Adrenal gland (tissue), 12 donors: Measurements from ENCODE around the gene NR2F2. TPM values are rescaled to one million over a fixed set of nuclear protein-coding genes. Genes with fewer than 3 reads are reported as not detected.

ENCODE experiments used
- DNase-seq, 7 donors: peaks; one replicate each; pipeline ENCODE4 v3.0.0-alpha.2; 2019 to 2020
- H3K27ac ChIP-seq, 5 donors: fragments of 200-600 bp; sonication (generic) in 4 of 5; 1 replicate in 3 of 5; 2 replicates in 2 of 5; pipeline versions ENCODE4 v1.5.1 to v1.8.0; 2016 to 2020; ENCODE audit warnings: mild to moderate bottlenecking in 1 of 5
- H3K27me3 ChIP-seq: fragments of 200-600 bp; 2 replicates; pipeline ENCODE4 v1.8.0; 2021
- H3K36me3 ChIP-seq, 2 donors: fragments of 200-600 bp; replicated peaks in 1 of 2; 1 replicate in 1 of 2; 2 replicates in 1 of 2; pipeline versions ENCODE4 v1.5.1 to v1.8.0; 2018 to 2022
- H3K4me1 ChIP-seq, 2 donors: fragments of 200-600 bp; replicated peaks in 1 of 2; 1 replicate in 1 of 2; 2 replicates in 1 of 2; pipeline versions ENCODE4 v1.5.1 to v1.8.0; 2018 to 2021
- H3K4me3 ChIP-seq, 4 donors: fragments of 200-600 bp; sonication (generic) in 3 of 4; one replicate each; pipeline ENCODE4 v1.5.1; 2016 to 2018
- H3K9me3 ChIP-seq, 3 donors: fragments of 200-600 bp; sonication (generic) in 1 of 3; replicated peaks in 1 of 3; 1 replicate in 2 of 3; 2 replicates in 1 of 3; pipeline versions ENCODE4 v1.5.1 to v1.8.0; 2016 to 2021
- CTCF ChIP-seq, 6 experiments: fragments of 450-650 bp in 4 of 6; fragments of 200-600 bp in 2 of 6; sonication (generic) in 1 of 6; IDR thresholded peaks; 1 replicate in 5 of 6; 2 replicates in 1 of 6; pipeline versions ENCODE4 v1.5.1 to v1.8.0; 2016 to 2021; ENCODE audit warnings: antibody characterized with exemption in 6 of 6, mild to moderate bottlenecking in 2 of 6, moderate library complexity in 1 of 6
- POLR2A ChIP-seq, 2 donors: fragments of 450-650 bp; IDR thresholded peaks; one replicate each; pipeline ENCODE4 v1.6.1; 2017; ENCODE audit warnings: antibody characterized with exemption in 2 of 2, mild to moderate bottlenecking in 2 of 2, moderate library complexity in 1 of 2
- WGBS, 4 donors: extraction: QIAGEN DNeasy Blood & Tissue Kit in 2 of 4; methylation state at CpG; one replicate each; pipeline versions ENCODE4 v1.1.5 to v1.1.7; 2013 to 2017; 5-methylcytosine and 5-hydroxymethylcytosine counted together
- intact Hi-C, 2 donors: fragments of 100-400 bp; cut with DNase I; formaldehyde crosslinking; loops; one replicate each; pipeline versions ENCODE4 v1.14.1 to v1.15.0; 2022 to 2023
- polyA plus RNA-seq, 3 donors: library from polyadenylated mRNA; stranded (reverse); fragments of 200-250 nt in 2 of 3; fragments of 350-450 nt in 1 of 3; fragmentation: Illumina TruSeq in 1 of 3; extraction: RNeasy Lipid Tissue Mini Kit (QIAGEN cat#74804) in 1 of 3; gene quantifications; one replicate each; pipeline ENCODE4 v1.2.3, GENCODE V29; 2013 to 2014
- total RNA-seq, 9 donors: library from RNA; depleted of rRNA in 4 of 9; stranded (reverse); fragments of >200 nt in 4 of 9; fragments of 120-200 nt in 1 of 9; fragmentation: NEBNext Ultra II Directional in 1 of 9; extraction: Animal tissue kit (Norgen Biotek cat#: 25700) in 1 of 9; gene quantifications; one replicate each; pipeline versions ENCODE4 v1.1.0 to v1.2.4, GENCODE V29; 2013 to 2023
- donor health status: healthy with polysubstance abuse.
- donor health status: Bipolar disorder and iron deficiency.
- donor health status: DM: yes; HTN: yes; CAD: no.
- donor health status: DM: no; HTN: no; CAD: no.
- donor health status: DM: no; HTN: no; CAD: no.
- donor health status: DM: yes; HTN: yes; CAD: no.

NR2F2 gene
- total and polyA plus RNA-seq, 12 donors, result 13.9 to 113 (median 47.1) TPM

- intact Hi-C loops, result no loop called here
- H3K9me3 ChIP-seq, result no peaks in the 10 kb centered on the region
- no peak for DNase-seq
- H3K4me3 ChIP-seq, result no peak overlapping the region
- H3K36me3 ChIP-seq, result no peaks in the 10 kb centered on the region
- H3K27me3 ChIP-seq, result no peaks in the 10 kb centered on the region
- no peak overlapping the region for H3K27ac ChIP-seq
- no peak for TF ChIP-seq CTCF (IDR thresholded peaks at IDR 0.05)
- no peak for TF ChIP-seq POLR2A (IDR thresholded peaks at IDR 0.05)
- no peaks in the 10 kb centered on the region for H3K4me1 ChIP-seq
Measured at GRCh38 chr15:96314518-96314917, 16.0 kb upstream of the NR2F2 start.

GRCh38 chr15:96314963-96315362 lies 15.5 kb upstream of the NR2F2 start:
- DNase-seq, result no peak
- no peak for TF ChIP-seq POLR2A (IDR thresholded peaks at IDR 0.05)
- TF ChIP-seq CTCF (IDR thresholded peaks at IDR 0.05), result no peak
- WGBS, 4 donors, result 68 to 84% (median 74%) methylated on average over 1 of the region's 1 CpG
- H3K4me1 ChIP-seq, result no peaks in the 10 kb centered on the region
- H3K9me3 ChIP-seq, result no peaks in the 10 kb centered on the region
- no peaks in the 10 kb centered on the region for H3K36me3 ChIP-seq
- intact Hi-C loops, result no loop called here
- no peak overlapping the region for H3K4me3 ChIP-seq
- no peaks in the 10 kb centered on the region for H3K27me3 ChIP-seq
- H3K27ac ChIP-seq, result no peak overlapping the region

- no peaks in the 10 kb centered on the region for H3K9me3 ChIP-seq
- H3K4me1 ChIP-seq, result no peaks in the 10 kb centered on the region
- no peaks in the 10 kb centered on the region for H3K36me3 ChIP-seq
- 44 to 53% (median 50%) methylated on average over 2 of the region's 2 CpGs for WGBS, 4 donors
- no peak for TF ChIP-seq CTCF (IDR thresholded peaks at IDR 0.05)
- no peak for TF ChIP-seq POLR2A (IDR thresholded peaks at IDR 0.05)
- intact Hi-C loops, result no loop called here
- DNase-seq, result no peak
- H3K27me3 ChIP-seq, result no peaks in the 10 kb centered on the region
- H3K27ac ChIP-seq, result peak overlapping the region in 3 of 5 donors; percentile 27 to 57 (median 31)
- peak overlapping the region in 1 of 4 donors; percentile 15 for H3K4me3 ChIP-seq
Measured at GRCh38 chr15:96316953-96317629, 13.4 kb upstream of the NR2F2 start.

GRCh38 chr15:96320107-96320506 lies 10.4 kb upstream of the NR2F2 start:
- Histone ChIP-seq H3K27ac (peak overlapping the region in 2 of 5 donors; percentile 56 to 84), H3K36me3 (no peaks in the 10 kb centered on the region), H3K4me1 (no peaks in the 10 kb centered on the region), H3K27me3 (peaks cover 4% of the 10 kb centered on the region), H3K9me3 (no peaks in the 10 kb centered on the region), H3K4me3 (peak overlapping the region in 1 of 4 donors; percentile 25)
- 63 to 79% (median 72%) methylated on average over 2 of the region's 2 CpGs for WGBS, 4 donors
- no peak for TF ChIP-seq CTCF (IDR thresholded peaks at IDR 0.05)
- no peak for TF ChIP-seq POLR2A (IDR thresholded peaks at IDR 0.05)
- intact Hi-C loops, result loop anchor here in 1 of 2 donors (10.0 kb wide), 1 partner anchor 915 kb away; no protein-coding TSS in a partner anchor
- DNase-seq, result no peak
